Kidney glomerular epithelial cell (primary cell): Measurements from ENCODE around the gene FOXL2NB.
A peak's percentile ranks its signal among the peaks of the same experiment; 100 is the strongest.

Source experiments
- DNase-seq: peaks from one replicate; lab custom pipeline; 2025; lab: John Stamatoyannopoulos, UW

The FOXL2NB gene

GRCh38 chr3:138945709-138946662 is 1.0 kb upstream of the FOXL2NB start:
- DNase-seq: no peak

- no peak for DNase-seq
Measured at GRCh38 chr3:138947495-138948121, 591 bp downstream of the FOXL2NB start.

- DNase-seq: no peak
Measured at GRCh38 chr3:138948371-138949001, 1.5 kb downstream of the FOXL2NB start.

- peak; percentile 29 for DNase-seq
Measured at GRCh38 chr3:138949002-138949418, 2.0 kb downstream of the FOXL2NB start.

GRCh38 chr3:138949445-138950005 is 2.5 kb downstream of the FOXL2NB start:
- no peak for DNase-seq

GRCh38 chr3:138950006-138950644 is 3.1 kb downstream of the FOXL2NB start:
- no peak for DNase-seq

GRCh38 chr3:138950701-138951100 is 3.7 kb downstream of the FOXL2NB start:
- DNase-seq: no peak

GRCh38 chr3:138960417-138960852 is 13.4 kb downstream of the FOXL2NB start:
- DNase-seq: no peak

GRCh38 chr3:138962854-138963560 is 16.0 kb downstream of the FOXL2NB start:
- no peak for DNase-seq

GRCh38 chr3:138964264-138964663 is 17.2 kb downstream of the FOXL2NB start:
- no peak for DNase-seq

- no peak for DNase-seq
Measured at GRCh38 chr3:138964923-138965322, 17.9 kb downstream of the FOXL2NB start.

GRCh38 chr3:138971766-138972320 is 24.8 kb downstream of the FOXL2NB start:
- DNase-seq: no peak

GRCh38 chr3:138972941-138973340 is 25.9 kb downstream of the FOXL2NB start:
- no peak for DNase-seq

GRCh38 chr3:138974462-138974861 is 27.4 kb downstream of the FOXL2NB start:
- no peak for DNase-seq

- no peak for DNase-seq
Measured at GRCh38 chr3:138975351-138975750, 28.3 kb downstream of the FOXL2NB start.

- no peak for DNase-seq
Measured at GRCh38 chr3:138976047-138976446, 29.0 kb downstream of the FOXL2NB start.

GRCh38 chr3:138984816-138985215 is 37.8 kb downstream of the FOXL2NB start:
- no peak for DNase-seq

- DNase-seq: no peak
Measured at GRCh38 chr3:138985932-138986331, 38.9 kb downstream of the FOXL2NB start.

GRCh38 chr3:138987181-138987580 is 40.2 kb downstream of the FOXL2NB start:
- no peak for DNase-seq

- DNase-seq: no peak
Measured at GRCh38 chr3:138995706-138996105, 48.7 kb downstream of the FOXL2NB start.
